ENCODE results near the gene NACA2. TPM values are rescaled to one million over a fixed set of nuclear protein-coding genes. Genes with fewer than 3 reads are reported as not detected.
A peak's percentile ranks its signal among the peaks of the same experiment; 100 is the strongest.

The NACA2 gene
- total RNA-seq = not detected

GRCh38 chr17:61591018-61591417 is at the start of gene NACA2:
Gene NACA2 (minus strand): TSS chr17:61591219. CDS start chr17:61591180, 39 bp downstream.
- H3K9me3 Mint-ChIP-seq = no peaks in the 10 kb centered on the region
- TF ChIP-seq CTCF (IDR thresholded peaks at IDR 0.05) = no peak
- ChIA-PET CTCF (no interaction called here), POLR2A (no interaction called here)
- H3K27ac Mint-ChIP-seq = no peak within 1 kb of the TSS
- no peaks in the 10 kb centered on the region for H3K4me1 Mint-ChIP-seq (ENCODE audit: low read depth)
- H3K4me3 Mint-ChIP-seq = no peak within 1 kb of the TSS
- peaks cover 2% of the 10 kb centered on the region for H3K27me3 Mint-ChIP-seq
- intact Hi-C loops (cut with micrococcal nuclease) = no loop called here
- ATAC-seq (no peak), DNase-seq (no peak)
- no peaks in the 10 kb centered on the region for H3K36me3 Mint-ChIP-seq (ENCODE audit: low read depth)

GRCh38 chr17:61639818-61640217 is 48.8 kb upstream of the NACA2 start:
- H3K27ac Mint-ChIP-seq = no peak overlapping the region
- ChIA-PET CTCF (no interaction called here), POLR2A (no interaction called here)
- peaks cover 25% of the 10 kb centered on the region for H3K27me3 Mint-ChIP-seq
- DNase-seq (no peak), ATAC-seq (no peak)
- no peak overlapping the region for H3K4me3 Mint-ChIP-seq
- H3K4me1 Mint-ChIP-seq (ENCODE audit: low read depth) = no peaks in the 10 kb centered on the region
- intact Hi-C loops (cut with micrococcal nuclease) = loop anchor here (5.0 kb wide), 1 partner anchor 197 kb away; no protein-coding TSS in a partner anchor
- peaks cover 5% of the 10 kb centered on the region for H3K9me3 Mint-ChIP-seq
- H3K36me3 Mint-ChIP-seq (ENCODE audit: low read depth) = no peaks in the 10 kb centered on the region
- no peak for TF ChIP-seq CTCF (IDR thresholded peaks at IDR 0.05)

GRCh38 chr17:61638087-61638486 is 47.1 kb upstream of the NACA2 start:
- ATAC-seq (no peak), DNase-seq (no peak)
- H3K4me1 Mint-ChIP-seq (ENCODE audit: low read depth) = no peaks in the 10 kb centered on the region
- ChIA-PET CTCF (interaction anchor here (0.6 to 2.6 kb wide), 3 partner anchors 199 to 474 kb away, joined by 3 to 7 read pairs (median 3); no protein-coding TSS in a partner anchor), POLR2A (no interaction called here)
- no peaks in the 10 kb centered on the region for H3K36me3 Mint-ChIP-seq (ENCODE audit: low read depth)
- intact Hi-C loops (cut with micrococcal nuclease) = loop anchor here (5.0 kb wide), 1 partner anchor 199 kb away; no protein-coding TSS in a partner anchor
- no peak overlapping the region for H3K4me3 Mint-ChIP-seq
- H3K27ac Mint-ChIP-seq = no peak overlapping the region
- H3K9me3 Mint-ChIP-seq = peaks cover 5% of the 10 kb centered on the region
- peaks cover 29% of the 10 kb centered on the region for H3K27me3 Mint-ChIP-seq
- TF ChIP-seq CTCF (IDR thresholded peaks at IDR 0.05) = no peak

- H3K4me3 Mint-ChIP-seq = no peak overlapping the region
- ChIA-PET POLR2A (interaction anchor here (0.6 kb wide), 1 partner anchor 21 kb away, joined by 3 read pairs; no protein-coding TSS in a partner anchor), CTCF (interaction anchor here (0.7 to 4.2 kb wide), 24 partner anchors 10 to 476 kb away, joined by 3 to 18 read pairs (median 4); partner anchors contain the start of gene BRIP1)
- H3K27me3 Mint-ChIP-seq = peaks cover 41% of the 10 kb centered on the region
- intact Hi-C loops (cut with micrococcal nuclease) = loop anchor here (5.0 kb wide), 1 partner anchor 201 kb away; no protein-coding TSS in a partner anchor
- H3K27ac Mint-ChIP-seq = no peak overlapping the region
- H3K36me3 Mint-ChIP-seq (ENCODE audit: low read depth) = no peaks in the 10 kb centered on the region
- DNase-seq = peak; percentile 76
- peak; percentile 77 for TF ChIP-seq CTCF (IDR thresholded peaks at IDR 0.05)
- ATAC-seq = no peak
- H3K9me3 Mint-ChIP-seq = peaks cover 5% of the 10 kb centered on the region
- H3K4me1 Mint-ChIP-seq (ENCODE audit: low read depth) = no peaks in the 10 kb centered on the region
Observed at GRCh38 chr17:61635913-61636432, 45.0 kb upstream of the NACA2 start.

- CTCF ChIA-PET = interaction anchor here (0.7 to 4.2 kb wide), 19 partner anchors 9 to 477 kb away, joined by 3 to 18 read pairs (median 4); partner anchors contain the start of gene BRIP1
- no peak for DNase-seq
- POLR2A ChIA-PET = interaction anchor here (0.6 kb wide), 1 partner anchor 20 kb away, joined by 3 read pairs; no protein-coding TSS in a partner anchor
- Mint-ChIP-seq H3K4me3 (no peak overlapping the region), H3K36me3 (ENCODE audit: low read depth) (no peaks in the 10 kb centered on the region), H3K27me3 (peaks cover 49% of the 10 kb centered on the region), H3K27ac (no peak overlapping the region), H3K9me3 (peaks cover 5% of the 10 kb centered on the region), H3K4me1 (ENCODE audit: low read depth) (no peaks in the 10 kb centered on the region)
- no peak for ATAC-seq
- no peak for TF ChIP-seq CTCF (IDR thresholded peaks at IDR 0.05)
- intact Hi-C loops (cut with micrococcal nuclease) = loop anchor here (5.0 kb wide), 1 partner anchor 202 kb away; no protein-coding TSS in a partner anchor
Observed at GRCh38 chr17:61634942-61635538, 44.0 kb upstream of the NACA2 start.

Data from activated CD8-positive, alpha-beta T cell treated with anti-CD3 and anti-CD28 coated beads for 36 hours (primary cell).